Fibroblast of lung (primary cell): ENCODE results near the gene EFCAB12. TPM values are rescaled to one million over a fixed set of nuclear protein-coding genes. Genes with fewer than 3 reads are reported as not detected.

Source experiments
- DNase-seq, 2 donors: peaks; one replicate each; pipeline versions ENCODE4 v3.0.0 to v3.0.0-alpha.2; 2010; ENCODE audit warnings: low read depth in 2 of 2
- H2AFZ ChIP-seq: 2 replicates; pipeline ENCODE4 v1.5.1; 2012; ENCODE audit warnings: low read length, control low read depth, inconsistent platforms
- H3K27ac ChIP-seq: 2 replicates; pipeline ENCODE4 v1.5.1; 2011; ENCODE audit warnings: low read length, control low read depth; ENCODE audit not compliant: insufficient read depth
- H3K27me3 ChIP-seq: 2 replicates; pipeline ENCODE4 v1.5.1; 2011; ENCODE audit warnings: mild to moderate bottlenecking, low read length; ENCODE audit not compliant: control insufficient read depth, insufficient read depth
- H3K36me3 ChIP-seq: 2 replicates; pipeline ENCODE4 v1.5.1; 2011; ENCODE audit warnings: low read length; ENCODE audit not compliant: control insufficient read depth, insufficient read depth
- H3K4me1 ChIP-seq: 2 replicates; pipeline ENCODE4 v1.5.1; 2011; ENCODE audit warnings: low read length; ENCODE audit not compliant: control insufficient read depth, insufficient read depth; ENCODE audit errors: extremely low read depth
- H3K4me2 ChIP-seq: 2 replicates; pipeline ENCODE4 v1.5.1; 2011; ENCODE audit warnings: low read length, control low read depth; ENCODE audit not compliant: insufficient read depth; ENCODE audit errors: extremely low read depth
- H3K4me3 ChIP-seq, 4 experiments: fragments of 200-600 bp in 1 of 4; sonication (generic) in 1 of 4; replicated peaks in 1 of 4; 2 replicates each; pipeline ENCODE4 v1.5.1; 2011 to 2016; ENCODE audit warnings: low read length in 4 of 4, low read depth in 3 of 4, mild to moderate bottlenecking in 3 of 4, control low read depth in 2 of 4, inconsistent platforms in 1 of 4, mixed read lengths in 1 of 4; ENCODE audit not compliant: insufficient read depth in 1 of 4; ENCODE audit errors: control extremely low read depth in 1 of 4
- H3K79me2 ChIP-seq: 2 replicates; pipeline ENCODE4 v1.5.1; 2012; ENCODE audit warnings: mild to moderate bottlenecking, low read length, inconsistent platforms; ENCODE audit not compliant: control insufficient read depth, insufficient read depth
- H3K9ac ChIP-seq: 2 replicates; pipeline ENCODE4 v1.5.1; 2011; ENCODE audit warnings: mild to moderate bottlenecking, low read length, control low read depth; ENCODE audit not compliant: insufficient read depth
- H3K9me3 ChIP-seq: 2 replicates; pipeline ENCODE4 v1.5.1; 2012; ENCODE audit warnings: low read depth, low read length; ENCODE audit not compliant: control insufficient read depth, insufficient read depth
- H4K20me1 ChIP-seq: 2 replicates; pipeline ENCODE4 v1.5.1; 2011; ENCODE audit warnings: low read length; ENCODE audit not compliant: control insufficient read depth, insufficient read depth; ENCODE audit errors: extremely low read depth
- EZH2 ChIP-seq: IDR thresholded peaks from 2 replicates; pipeline ENCODE4 v1.5.1; 2012; ENCODE audit warnings: low read length, control low read depth, mild to moderate bottlenecking; ENCODE audit errors: missing control alignments
- polyA plus RNA-seq, 2 donors: library from polyadenylated mRNA; depleted of rRNA in 1 of 2; stranded (reverse) in 1 of 2; unstranded in 1 of 2; fragments of >200 nt; gene quantifications; 2 replicates each; pipeline ENCODE4 v1.2.1, GENCODE V29; 2011 to 2012; ENCODE audit warnings: missing spikeins in 1 of 2
- total RNA-seq: library from RNA; depleted of rRNA; stranded (reverse); fragments of >200 nt; gene quantifications from 2 replicates; pipeline ENCODE4 v1.2.1, GENCODE V29; 2014
- TF ChIP-seq, protein P1 (sequence below), 2 donors: IDR thresholded peaks in 1 of 2; conservative IDR thresholded peaks in 1 of 2; 1 replicate in 1 of 2; 2 replicates in 1 of 2; pipeline ENCODE4 v1.5.1; 2011 to 2012; ENCODE audit warnings: low read length in 2 of 2, control low read depth in 1 of 2, inconsistent platforms in 1 of 2, low read depth in 1 of 2, mild to moderate bottlenecking in 1 of 2

Gene EFCAB12
- total and polyA plus RNA-seq, 2 donors (not counting 1 experiment from before 2014, with no cell fraction given), result 0.17 TPM; not detected in 1

DNA sequence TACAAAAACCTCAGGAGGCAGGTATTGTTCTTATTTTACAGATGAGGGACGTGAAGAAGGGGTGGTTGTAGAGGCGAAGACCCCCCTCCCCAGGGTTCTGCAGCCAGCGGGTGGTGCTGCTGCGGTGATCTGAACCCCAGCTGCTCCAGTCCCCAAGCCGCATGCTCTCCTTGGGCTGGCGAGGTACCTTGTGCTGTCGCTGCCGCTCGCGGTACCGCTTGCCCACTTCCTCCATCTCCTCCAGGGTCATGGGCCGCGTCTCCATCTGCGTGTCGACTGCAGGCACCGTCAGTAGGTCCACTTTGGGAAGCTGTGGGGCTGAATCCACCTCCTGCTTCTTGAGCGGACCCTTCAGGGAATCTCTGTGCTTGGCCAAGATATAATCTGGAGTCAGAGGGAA, 17.5 kb downstream of the EFCAB12 start:
- Histone ChIP-seq H3K79me2 (no peaks in the 10 kb centered on the region), H3K9ac (no peak overlapping the region), H2AFZ (no peak overlapping the region), H3K4me1 (peaks cover 17% of the 10 kb centered on the region), H3K4me3 (no peak overlapping the region), H3K36me3 (no peaks in the 10 kb centered on the region), H3K4me2 (no peak overlapping the region), H3K27me3 (no peaks in the 10 kb centered on the region), H4K20me1 (no peaks in the 10 kb centered on the region), H3K9me3 (no peaks in the 10 kb centered on the region), H3K27ac (no peak overlapping the region)
- no peak for DNase-seq
- TF ChIP-seq, protein P1, sequence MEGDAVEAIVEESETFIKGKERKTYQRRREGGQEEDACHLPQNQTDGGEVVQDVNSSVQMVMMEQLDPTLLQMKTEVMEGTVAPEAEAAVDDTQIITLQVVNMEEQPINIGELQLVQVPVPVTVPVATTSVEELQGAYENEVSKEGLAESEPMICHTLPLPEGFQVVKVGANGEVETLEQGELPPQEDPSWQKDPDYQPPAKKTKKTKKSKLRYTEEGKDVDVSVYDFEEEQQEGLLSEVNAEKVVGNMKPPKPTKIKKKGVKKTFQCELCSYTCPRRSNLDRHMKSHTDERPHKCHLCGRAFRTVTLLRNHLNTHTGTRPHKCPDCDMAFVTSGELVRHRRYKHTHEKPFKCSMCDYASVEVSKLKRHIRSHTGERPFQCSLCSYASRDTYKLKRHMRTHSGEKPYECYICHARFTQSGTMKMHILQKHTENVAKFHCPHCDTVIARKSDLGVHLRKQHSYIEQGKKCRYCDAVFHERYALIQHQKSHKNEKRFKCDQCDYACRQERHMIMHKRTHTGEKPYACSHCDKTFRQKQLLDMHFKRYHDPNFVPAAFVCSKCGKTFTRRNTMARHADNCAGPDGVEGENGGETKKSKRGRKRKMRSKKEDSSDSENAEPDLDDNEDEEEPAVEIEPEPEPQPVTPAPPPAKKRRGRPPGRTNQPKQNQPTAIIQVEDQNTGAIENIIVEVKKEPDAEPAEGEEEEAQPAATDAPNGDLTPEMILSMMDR (conservative IDR thresholded peaks at IDR 0.05 in 1 of 2, IDR thresholded peaks at IDR 0.05 in 1 of 2; ENCODE audit: low read depth in 1 of 2, low read length in 2 of 2), result no peak
- no peak for TF ChIP-seq EZH2

DNA sequence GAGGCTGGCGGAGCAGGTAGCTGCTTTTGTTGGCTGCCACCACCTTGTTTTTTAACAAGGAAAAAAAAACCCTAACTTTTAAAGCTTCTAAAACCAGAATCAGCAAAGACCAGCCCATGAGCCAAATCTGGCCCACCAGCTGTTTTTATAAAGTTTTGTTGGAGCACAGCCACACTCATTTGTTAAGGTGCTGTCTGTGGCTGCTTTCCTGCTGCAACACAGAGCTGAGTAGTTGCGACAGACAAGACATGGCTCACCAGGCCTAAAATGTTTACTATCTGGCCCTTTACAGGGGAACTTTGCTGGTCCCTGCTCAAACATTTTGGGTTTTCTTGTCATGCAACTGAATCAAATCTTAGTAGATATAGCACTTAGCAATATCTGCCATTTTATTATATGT, 18.9 kb downstream of the EFCAB12 start:
- peak; percentile 74 to 90 for DNase-seq

DNA sequence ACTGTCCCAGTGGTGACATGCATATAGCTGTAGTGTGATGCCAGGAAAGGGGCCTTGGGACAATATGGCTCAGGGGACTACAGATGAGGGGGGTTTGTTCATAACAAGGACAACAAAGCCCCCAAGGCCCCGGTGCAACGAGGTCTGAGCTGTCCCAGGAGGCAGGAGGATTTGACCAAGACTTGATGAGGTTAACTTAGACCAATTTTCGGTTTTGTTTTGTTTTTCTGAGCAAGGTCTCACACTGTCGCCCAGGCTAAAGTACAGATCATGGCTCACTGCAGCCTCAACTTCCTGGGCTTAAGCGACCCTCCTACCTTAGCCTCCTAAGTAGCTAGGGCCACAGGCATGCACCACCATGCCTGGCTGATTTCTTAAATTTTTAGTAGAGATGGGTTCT, 23.8 kb downstream of the EFCAB12 start:
- DNase-seq, result no peak
- H3K36me3 ChIP-seq, result no peaks in the 10 kb centered on the region
- no peak overlapping the region for H3K4me2 ChIP-seq
- no peaks in the 10 kb centered on the region for H3K79me2 ChIP-seq
- H4K20me1 ChIP-seq, result no peaks in the 10 kb centered on the region
- no peaks in the 10 kb centered on the region for H3K9me3 ChIP-seq
- H3K27ac ChIP-seq, result no peak overlapping the region
- no peaks in the 10 kb centered on the region for H3K27me3 ChIP-seq
- TF ChIP-seq EZH2, result no peak
- TF ChIP-seq, protein P1 (conservative IDR thresholded peaks at IDR 0.05 in 1 of 2, IDR thresholded peaks at IDR 0.05 in 1 of 2; ENCODE audit: low read depth in 1 of 2, low read length in 2 of 2), result no peak
- no peak overlapping the region for H3K4me3 ChIP-seq
- no peak overlapping the region for H2AFZ ChIP-seq
- H3K4me1 ChIP-seq, result no peaks in the 10 kb centered on the region
- no peak overlapping the region for H3K9ac ChIP-seq

More for the DNA sequence above, 18.9 kb downstream of the EFCAB12 start:
- no peak overlapping the region for H3K9ac ChIP-seq
- H3K4me2 ChIP-seq, result no peak overlapping the region
- no peak overlapping the region for H2AFZ ChIP-seq
- no peaks in the 10 kb centered on the region for H3K36me3 ChIP-seq
- no peaks in the 10 kb centered on the region for H3K27me3 ChIP-seq
- no peaks in the 10 kb centered on the region for H4K20me1 ChIP-seq
- no peak overlapping the region for H3K4me3 ChIP-seq
- no peaks in the 10 kb centered on the region for H3K9me3 ChIP-seq
- peaks cover 15% of the 10 kb centered on the region for H3K4me1 ChIP-seq
- no peaks in the 10 kb centered on the region for H3K79me2 ChIP-seq
- H3K27ac ChIP-seq, result no peak overlapping the region
- TF ChIP-seq, protein P1 (conservative IDR thresholded peaks at IDR 0.05 in 1 of 2, IDR thresholded peaks at IDR 0.05 in 1 of 2; ENCODE audit: low read depth in 1 of 2, low read length in 2 of 2), result no peak
- TF ChIP-seq EZH2, result no peak
